Measurements from ENCODE around the gene SREBF1.
A peak's percentile ranks its signal among the peaks of the same experiment; 100 is the strongest.

SREBF1 gene

DNA sequence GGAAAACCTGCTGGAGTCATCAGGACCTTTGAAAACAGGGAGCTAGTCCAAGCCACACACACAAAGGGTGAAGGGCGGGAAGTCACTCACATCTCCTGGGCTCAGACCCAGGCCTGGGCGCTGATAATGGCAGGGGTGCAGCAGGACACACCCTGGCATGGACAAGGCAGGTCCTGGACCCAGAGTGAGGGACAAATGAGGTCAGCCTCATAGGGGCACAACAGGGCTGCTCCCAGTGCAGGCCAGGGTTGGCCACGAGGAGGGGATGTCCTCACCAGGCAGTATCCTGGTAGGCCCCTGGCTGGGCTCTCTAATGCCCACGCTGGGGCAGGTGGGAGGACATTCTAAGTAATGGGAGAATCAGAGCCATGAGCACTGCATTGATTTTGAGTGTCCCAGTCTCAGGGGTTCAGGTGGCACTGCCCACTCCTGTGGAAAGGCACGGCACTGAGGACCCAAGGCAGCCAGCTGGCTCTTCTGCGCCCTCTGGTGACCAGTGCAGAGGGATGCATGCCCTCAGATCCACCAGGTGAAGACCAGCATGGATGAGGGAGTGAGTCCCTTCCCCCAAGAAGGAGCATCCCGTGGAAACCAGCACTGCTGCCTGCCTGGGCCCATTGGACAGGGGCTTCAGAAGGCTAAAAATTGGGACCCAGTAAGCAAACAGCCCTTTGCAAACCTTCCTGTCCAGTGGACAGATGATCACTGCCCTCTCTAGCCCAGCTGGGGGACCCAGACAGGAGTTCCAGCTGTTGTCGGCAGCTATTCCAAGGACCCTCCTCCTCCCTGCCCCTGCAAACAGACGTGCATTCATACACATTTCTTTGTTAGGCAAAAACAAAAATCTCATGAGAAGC is 23.4 kb upstream of the SREBF1 start:
- peak; percentile 53 for DNase-seq (ENCODE audit: low read depth)

DNA sequence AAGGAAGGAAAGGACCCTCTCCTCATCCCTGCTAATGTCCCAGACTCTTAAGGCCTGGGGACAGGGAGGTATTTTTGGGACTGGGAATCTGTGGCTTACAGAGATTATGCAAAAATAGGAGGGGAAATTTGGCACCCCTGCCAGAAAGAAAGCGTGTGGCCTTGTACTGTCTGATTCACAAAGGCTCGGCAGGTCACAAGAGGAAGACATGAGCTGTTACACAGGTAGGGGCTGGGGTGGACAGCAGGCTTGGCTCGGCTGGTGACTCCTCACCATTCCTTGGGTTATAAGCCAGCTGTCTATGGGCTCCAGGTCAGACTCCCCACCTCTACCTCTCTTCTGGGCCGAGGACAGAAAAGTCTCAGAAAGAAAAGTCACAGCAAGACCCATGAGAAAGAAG is 20.7 kb upstream of the SREBF1 start:
- DNase-seq (ENCODE audit: low read depth) = no peak

DNA sequence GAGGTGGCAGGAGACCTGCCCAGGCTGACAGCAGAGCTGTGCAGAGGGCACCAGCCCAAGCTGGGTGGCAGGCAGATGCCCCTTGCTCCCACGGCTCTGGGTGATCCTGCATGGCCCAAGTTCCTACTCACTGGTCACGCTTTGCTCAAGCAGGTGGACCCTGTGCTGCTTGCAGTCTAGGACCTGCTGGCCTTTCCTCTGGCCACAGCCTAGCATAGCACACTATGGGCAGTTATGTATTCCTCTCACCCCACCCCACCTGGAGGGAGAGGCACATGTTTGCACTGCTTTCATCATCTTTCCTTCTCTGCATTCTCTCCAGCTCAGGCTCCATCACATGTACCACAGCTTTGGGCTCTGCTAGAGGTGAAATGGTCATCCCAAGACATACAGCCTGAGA is 19.6 kb upstream of the SREBF1 start:
- no peak for DNase-seq (ENCODE audit: low read depth)

DNA sequence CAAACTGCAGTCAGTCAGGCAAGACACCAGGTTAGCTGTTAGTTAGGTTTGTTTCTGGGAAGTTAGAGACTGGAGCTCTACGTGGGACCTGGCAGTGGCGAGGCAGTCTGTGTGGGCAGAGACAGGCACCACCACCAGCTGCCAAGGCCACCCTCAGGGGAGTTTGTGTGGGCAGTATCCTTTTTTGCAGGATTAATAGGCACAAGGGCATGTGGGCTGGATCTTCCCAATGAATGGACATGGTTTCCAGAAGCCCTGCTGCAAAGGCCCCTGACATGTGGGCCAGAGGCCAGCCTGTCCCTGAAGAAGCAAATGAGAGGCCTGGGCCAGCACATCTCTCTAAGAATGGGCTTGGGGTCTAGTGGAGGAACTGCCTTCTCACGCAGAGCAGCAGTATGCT is 19.2 kb upstream of the SREBF1 start:
- no peak for DNase-seq (ENCODE audit: low read depth)

DNA sequence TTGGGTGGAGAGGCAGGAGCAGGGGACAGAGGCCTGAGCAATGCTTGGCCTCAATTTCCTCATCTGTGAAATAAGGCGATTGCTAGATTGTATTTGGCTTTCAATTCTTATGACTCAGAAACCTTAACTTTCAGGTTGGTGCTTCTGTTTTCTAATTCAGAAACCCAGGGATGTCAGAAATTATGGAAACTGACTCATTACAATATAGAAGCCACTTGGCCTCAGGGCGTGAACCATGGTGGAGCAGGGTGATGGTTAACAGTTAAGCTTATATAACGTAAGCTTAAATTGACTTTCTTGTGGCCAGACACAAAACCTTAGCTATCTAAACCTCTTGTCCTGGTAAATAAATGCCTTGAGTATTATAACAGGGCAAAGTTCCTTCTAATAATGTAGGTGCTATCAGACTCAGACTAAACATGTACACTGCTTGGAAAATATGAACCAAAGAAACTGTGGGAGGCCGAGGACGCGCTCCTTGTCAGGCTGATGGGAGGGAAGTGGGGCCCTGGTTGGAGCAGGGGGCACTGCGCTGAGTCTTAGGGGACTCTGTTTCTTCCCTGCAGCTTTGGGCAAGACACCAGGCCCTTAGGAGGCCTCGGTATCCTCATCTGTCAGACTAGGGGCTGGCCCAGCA is 17.1 kb upstream of the SREBF1 start:
- peak; percentile 23 for DNase-seq (ENCODE audit: low read depth)

DNA sequence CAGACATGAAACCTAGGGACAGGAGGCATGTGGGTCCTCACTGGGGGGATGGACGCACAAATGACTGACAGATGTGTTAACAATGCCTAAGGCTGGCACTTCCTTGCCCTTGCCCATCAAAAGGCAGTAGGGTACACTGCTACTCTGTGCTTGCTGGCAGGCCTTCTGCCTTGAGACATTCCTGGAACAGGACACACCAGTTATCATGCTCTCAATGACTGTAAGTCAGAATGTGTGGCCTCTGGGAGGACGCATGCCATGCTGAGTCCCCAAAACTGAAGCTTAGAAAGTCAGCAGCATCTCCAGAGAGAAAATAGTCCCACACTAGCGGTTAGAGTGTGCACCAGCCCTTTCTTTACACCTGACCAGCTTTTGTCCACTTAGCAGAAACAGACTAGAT is 16.1 kb upstream of the SREBF1 start:
- no peak for DNase-seq (ENCODE audit: low read depth)

DNA sequence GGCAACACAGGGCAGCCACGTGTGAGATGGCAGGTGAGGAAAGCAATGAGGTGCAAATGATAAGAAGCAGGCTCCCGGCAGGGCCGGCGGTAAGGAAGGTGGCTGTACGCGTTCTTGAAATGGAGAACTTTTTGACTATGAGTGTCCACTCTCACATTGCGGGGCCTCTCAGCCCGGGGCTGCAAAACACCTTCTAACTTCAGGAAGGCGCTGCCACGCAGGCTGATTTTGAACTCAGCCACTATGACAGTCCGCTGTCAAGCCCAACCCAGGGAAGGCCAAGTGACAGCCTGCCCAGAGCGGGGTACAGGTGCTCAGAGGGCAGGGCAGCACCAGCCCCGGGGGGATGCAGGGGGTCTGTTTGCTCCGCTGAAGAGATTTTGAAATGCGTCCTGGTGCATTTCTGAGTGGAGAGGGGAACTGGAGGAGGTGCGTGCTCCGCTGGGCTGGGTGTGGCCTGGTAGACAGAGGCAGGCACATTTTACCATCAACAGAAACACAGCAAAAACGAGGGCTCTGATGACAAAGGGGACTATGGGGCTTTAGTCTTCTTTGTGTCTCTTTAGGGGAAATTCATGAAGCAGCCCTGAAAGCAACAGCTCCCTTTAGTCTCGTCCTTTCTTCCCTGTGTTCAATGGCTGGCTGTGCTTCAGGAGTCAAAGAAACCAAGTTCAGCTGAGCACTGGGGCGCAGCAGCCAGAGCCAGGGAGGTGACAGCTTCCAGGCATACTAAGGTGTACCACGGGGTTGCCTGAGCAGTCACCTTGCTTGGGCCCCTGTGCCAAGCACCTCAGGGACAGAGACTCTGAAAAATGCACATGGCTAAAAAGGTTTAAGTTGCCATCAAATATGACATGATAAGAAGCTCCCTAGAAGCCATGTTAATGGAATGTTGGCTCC is 14.6 kb upstream of the SREBF1 start:
- no peak for DNase-seq (ENCODE audit: low read depth)

DNA sequence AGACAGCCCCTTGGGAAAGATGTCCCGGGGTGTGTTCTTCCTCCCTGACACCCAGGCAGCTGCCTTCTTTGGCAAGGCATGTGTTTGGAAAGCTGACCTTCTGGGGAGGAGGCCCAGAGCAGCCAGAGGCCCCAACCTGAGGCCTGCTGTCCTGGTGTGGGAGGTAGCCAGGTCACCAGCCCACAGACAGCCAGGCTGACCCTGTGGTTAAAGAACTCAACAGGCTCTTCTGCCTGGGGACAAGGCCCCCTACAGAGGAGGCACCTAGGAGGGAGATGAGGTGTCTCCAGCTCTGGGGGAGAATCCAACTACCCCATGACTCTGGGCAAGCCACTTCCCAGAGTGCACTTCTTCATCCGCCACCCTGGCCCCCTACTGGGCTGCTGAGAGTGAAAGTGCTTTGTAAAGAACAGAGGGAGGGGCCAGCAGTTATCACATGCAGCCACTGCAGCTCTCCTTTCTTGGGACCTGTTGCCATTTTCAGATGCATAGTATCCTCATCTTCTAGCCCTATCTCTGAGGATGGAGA is 13.1 kb upstream of the SREBF1 start:
- peak; percentile 30 for DNase-seq (ENCODE audit: low read depth)

DNA sequence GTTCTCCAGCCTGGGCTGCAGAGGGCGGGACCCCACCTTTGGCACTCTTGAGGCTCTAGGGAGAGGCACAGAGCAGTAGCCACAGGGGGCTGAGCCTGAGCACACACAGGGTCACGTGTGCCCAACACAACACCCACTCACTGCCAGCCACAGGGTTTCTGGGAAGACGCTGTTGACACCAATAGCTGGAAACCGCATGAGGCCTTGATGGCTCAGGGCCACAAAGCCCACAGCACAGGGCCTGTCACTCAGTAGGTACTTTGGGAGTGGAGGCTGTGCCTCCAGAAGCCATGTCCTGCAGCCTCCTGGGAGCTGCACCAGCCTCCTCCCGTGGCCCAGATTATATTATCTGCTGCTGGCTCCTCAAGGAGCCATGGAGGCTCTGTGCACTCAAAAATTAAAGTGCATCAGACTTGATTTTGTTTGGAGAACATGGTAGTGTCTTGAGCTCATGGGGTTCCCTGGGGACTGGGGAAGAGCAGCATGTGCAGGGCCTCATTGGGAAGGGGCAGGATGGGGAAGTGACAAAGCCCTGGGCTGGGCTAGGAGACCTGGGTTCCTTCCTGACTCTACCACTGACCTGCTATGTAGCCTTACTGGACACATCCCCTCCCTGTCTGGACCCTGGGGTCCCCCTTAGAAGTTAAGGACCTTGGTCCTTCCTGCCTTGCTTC is 12.5 kb upstream of the SREBF1 start:
- DNase-seq (ENCODE audit: low read depth) = peak; percentile 77

DNA sequence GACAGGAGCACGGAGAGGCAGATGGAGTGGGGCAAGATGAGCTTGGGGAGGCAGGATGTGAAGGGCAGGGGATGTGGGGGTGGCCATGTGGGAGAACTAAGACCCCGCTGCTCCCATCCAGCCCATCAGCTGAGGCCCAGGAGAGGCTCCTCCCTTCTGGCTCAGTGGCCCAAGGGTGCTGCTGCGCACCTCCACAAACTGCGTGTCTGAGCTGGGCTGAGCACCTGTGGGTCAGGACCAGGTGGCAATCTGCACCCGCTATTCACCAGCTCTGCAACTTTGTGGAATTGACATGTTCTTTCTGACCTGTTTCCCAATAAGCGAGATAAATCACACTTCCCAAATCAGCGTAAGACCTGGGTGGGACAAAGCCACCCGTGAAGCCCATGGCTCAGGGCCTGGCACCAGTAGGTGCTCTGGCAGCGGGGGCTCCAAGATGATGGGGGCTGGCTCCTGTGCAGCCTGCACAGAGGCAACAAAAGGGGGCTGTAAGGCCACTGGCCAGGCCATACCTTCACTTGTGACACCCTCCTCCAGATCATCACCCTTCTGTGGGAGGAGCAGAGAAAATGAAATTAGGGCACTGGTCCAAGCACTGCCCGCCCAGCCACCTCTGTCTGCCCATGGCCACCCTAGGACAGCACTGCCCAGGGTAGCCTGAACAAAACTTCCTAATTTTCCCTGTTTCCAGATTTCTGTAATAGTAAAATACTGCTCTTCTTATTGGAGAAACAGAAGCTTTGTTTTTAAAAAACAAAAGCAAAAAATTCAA is 11.7 kb upstream of the SREBF1 start:
- DNase-seq (ENCODE audit: low read depth) = no peak

DNA sequence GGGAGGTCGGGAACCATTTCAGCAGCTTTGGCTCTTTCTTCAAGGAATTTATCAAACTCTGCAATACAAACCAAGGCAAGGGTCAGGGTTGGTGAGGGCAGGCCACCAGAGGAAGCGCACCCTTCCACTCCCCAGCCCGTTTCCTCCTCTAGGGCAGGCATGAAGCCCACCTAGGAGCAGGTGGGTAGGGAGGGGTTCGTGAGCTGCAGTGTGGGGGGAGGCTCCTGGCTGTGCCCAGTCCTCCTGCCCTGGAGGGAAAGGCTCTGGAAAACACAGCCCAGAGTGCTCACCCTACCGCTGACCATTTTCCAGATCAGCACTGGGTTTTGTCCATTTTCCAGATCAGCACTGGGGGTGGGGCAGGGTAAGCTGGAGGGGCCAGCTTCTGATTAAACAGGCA is 10.9 kb upstream of the SREBF1 start:
- DNase-seq (ENCODE audit: low read depth) = no peak

DNA sequence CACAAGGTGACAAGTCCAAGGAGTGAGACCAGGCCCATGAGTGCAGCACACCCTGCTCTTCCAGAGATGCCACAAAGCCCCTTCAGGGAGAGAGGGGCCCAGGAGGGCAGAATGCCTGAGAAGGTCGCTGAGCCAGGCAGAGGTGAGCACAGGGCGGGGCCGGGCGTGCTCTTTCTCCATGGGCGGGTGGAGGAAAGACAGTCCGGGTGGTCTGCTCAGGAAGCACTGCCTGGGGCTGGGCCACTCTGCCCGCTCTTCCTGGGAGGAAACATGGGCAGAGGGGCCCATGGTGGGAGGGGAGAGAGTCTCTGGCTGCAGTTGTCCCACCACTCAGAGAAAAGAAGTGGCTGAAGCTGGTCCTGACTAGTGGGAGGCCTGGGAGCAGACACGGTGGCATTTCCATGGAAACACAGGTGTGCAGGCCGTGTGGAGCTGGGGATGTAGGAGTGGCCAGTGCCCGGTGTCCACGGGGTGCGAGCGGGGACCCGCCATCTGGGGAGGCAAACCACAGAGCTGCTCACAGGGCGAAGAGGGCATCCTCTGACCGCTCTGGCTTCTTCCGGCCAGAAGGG is 10.4 kb upstream of the SREBF1 start:
- no peak for DNase-seq (ENCODE audit: low read depth)

DNA sequence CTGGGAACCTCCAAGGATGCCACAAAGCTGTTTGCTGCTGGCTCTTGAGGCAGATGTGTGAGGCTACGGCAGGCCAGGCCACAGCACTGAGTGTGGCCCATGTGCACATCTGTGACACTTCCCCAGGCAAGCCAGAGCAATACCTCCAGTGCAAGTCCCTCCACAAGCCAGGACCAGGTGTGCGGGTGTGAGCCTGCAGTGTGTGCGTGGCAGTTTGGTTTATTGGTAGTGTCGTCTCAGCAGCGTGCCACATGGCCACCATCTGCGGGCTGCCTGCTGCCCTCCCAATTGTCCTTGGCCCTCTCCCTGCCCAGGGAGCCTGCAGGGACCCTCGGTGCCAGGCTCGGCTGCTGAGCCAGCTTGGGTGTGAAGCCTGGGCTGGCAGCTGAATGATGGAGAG is 9.9 kb upstream of the SREBF1 start:
- DNase-seq (ENCODE audit: low read depth) = no peak

DNA sequence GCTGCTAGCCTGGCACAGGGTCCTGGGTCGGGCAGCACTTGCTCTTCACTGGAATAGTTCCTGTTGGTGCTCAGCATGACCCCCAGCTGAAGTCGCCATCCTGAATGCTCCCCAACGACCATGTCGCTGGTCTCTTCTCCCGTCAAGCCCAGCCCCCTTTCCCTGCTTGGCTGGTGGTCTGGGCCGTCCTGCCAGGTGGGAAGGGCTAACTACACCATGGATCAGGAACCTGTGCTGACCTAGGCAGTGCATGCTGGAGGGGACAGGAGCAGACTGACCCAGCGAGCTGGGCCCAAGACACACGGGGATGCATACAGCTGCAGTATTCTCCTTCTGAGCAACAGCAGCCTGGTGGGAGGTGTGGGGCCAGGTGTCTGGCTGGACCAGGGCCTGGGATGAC is 9.2 kb upstream of the SREBF1 start:
- DNase-seq (ENCODE audit: low read depth) = no peak

DNA sequence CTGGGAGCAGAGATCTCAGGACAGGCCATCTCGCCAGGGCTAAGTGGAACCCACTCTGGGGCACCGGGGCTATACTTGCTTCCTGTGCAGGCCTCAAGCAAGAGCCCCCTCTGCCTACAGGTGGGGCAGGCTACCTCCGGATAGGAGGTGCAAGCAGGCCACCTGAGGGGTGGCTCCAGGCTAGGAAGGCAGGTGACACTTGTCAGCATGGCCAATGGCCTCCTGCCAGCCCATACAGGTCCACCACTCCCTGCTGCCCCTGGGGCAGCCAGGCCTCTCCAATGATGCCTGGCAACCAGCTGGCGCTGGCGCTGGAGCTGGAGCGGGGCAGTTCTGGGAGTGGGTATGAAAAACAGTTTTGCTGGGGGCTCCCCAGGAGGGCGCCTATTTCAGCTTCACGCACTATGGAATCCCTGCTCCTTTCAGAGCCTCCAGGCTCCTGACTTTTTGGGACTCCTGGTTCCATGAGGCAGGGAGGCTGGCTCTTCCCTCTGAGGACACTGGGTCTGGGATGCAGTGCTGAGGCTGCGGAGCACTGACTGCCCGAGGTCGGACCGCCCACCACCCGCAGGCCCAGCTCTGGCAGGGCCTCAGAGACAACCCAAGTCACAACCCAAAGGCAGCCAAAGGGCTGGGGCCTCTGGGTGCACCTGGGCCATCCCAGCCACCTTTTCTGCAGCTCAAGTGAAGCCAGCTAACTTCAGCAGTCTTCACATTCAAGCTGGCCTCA is 8.4 kb upstream of the SREBF1 start:
- DNase-seq (ENCODE audit: low read depth) = no peak

DNA sequence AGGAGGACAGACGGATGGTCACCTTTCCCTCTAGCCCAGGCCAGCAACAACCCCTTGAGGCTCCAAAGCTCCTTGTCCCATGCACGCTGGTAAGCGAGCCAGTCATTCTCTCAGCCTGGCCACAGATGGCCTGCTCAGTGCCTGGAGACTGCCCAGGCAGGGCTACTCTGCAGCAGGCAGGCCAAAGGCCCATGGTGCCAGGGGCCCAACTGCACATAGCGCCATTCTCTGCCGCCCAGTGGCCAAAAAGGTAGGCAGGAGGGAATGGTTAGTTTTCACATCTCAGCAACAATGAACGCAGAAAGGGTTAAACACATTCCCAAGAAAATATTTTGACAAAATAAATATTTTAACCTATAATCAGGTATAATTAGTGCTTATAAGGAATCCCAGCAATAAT is 7.7 kb upstream of the SREBF1 start:
- DNase-seq (ENCODE audit: low read depth) = no peak

DNA sequence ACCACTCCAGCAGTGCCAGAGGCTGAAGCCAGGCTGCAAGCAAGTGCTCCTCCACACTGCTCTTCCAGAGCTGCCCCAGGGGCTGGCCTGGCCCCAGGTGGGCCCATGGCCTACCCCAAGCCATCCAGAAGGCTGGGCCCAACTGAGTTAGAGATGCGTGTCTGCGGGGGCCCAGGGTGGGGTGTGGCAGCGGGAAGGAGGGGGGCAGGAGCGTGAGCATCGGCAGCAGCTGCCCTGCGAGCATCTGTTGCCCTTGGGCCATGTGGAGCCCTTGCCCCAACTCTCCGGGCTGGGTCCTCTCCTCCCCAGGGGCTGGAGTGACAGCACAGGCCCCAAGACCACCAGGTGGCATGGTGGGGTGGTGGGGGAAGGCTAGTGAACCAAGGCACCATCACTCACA is 7.3 kb upstream of the SREBF1 start:
- DNase-seq (ENCODE audit: low read depth) = no peak

DNA sequence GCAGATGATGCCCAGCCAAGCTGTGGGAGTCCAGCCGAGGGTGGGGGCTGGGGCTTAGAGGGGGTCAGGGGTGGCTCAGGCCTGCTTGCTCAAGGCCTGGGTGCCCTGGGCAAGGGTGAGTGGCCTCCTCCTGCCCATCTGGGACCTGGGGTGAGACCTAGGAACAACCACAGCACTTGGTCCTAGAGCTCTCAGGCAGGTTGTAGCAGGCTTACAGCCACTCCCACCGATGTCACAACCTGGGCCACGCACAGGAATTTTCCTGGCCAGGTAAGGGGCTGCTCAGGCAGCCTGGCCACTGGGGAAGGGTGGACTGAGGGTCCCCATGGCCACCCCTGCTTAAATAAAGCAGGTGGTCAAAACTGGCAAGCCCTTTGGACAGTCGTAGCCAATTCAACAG is 6.3 kb upstream of the SREBF1 start:
- no peak for DNase-seq (ENCODE audit: low read depth)

DNA sequence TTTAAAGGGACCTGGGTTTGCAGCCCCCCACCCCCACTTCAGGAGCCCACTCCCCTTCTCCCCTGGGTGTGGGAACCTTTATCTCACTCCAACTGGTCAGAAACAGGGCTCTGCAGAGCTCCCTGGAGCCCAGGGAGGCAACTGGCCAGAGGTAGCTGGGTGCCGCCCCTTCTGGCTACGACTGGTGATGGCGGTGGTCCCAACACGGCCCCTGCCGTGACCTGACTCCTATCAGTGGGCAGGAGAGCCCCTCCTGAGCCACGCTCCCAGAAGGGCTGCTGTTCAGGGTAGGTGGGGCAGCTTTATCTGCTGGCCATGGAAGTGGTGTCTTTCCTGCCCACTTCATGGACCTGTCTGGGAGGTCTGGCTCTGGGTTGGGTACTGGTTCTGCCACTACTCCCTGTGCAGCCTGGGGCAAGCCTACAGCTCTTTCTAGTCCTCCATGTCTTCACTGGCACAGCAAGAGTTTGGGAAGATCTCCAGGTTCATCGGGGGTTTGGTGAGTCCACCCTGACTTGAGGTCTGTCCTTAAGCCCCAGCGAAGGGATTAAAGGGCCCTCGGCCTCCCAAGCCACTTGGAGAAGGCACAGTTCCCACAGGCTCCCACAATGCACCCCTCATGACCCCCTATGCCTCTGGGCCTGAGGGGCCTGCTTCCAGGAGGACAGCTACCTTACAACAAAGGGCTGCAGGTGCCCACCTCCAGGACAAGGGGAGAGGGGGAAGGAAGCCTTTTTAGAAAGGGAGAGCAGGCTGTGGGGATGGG is 5.5 kb upstream of the SREBF1 start:
- no peak for DNase-seq (ENCODE audit: low read depth)
